Stimulated activated naive B cell treated with anti-CD40 and anti-IgM and Interleukin-4, amounts not matched to agents 10 μg/mL and 1 μg/mL and 100 μg/mL, for 72 hours (primary cell): Measurements from ENCODE around the gene OMP.
"Not testable (repeated sequence)": the region's sequence is repeated elsewhere in the genome, so short reads cannot be mapped to it uniquely, and the experiment has no call there.

Experiments used
- ATAC-seq, 2 donors: fragments of 150-1000 bp; cut with Tn5 transposase; replicated peaks; 2 replicates each; pipeline ENCODE4 v1.10.0; 2021; ENCODE audit warnings: moderate library complexity in 1 of 2
- DNase-seq: peaks from one replicate; pipeline ENCODE4 v3.0.0; 2021
- H3K27ac Mint-ChIP-seq: one replicate; pipeline ENCODE4 v1.8.0; 2022; ENCODE audit warnings: mild to moderate bottlenecking, mixed read lengths
- H3K27me3 Mint-ChIP-seq, 2 donors: one replicate each; pipeline ENCODE4 v1.8.0; 2022; ENCODE audit warnings: mixed read lengths in 2 of 2
- H3K36me3 Mint-ChIP-seq, 2 donors: one replicate each; pipeline ENCODE4 v1.8.0; 2022; ENCODE audit warnings: mixed read lengths in 2 of 2, mild to moderate bottlenecking in 1 of 2
- H3K4me1 Mint-ChIP-seq, 2 donors: one replicate each; pipeline ENCODE4 v1.8.0; 2022; ENCODE audit warnings: mixed read lengths in 2 of 2, mild to moderate bottlenecking in 1 of 2
- H3K4me3 Mint-ChIP-seq, 2 donors: one replicate each; pipeline ENCODE4 v1.8.0; 2022; ENCODE audit warnings: mild to moderate bottlenecking in 2 of 2, mixed read lengths in 2 of 2, moderate library complexity in 1 of 2
- H3K9me3 Mint-ChIP-seq, 2 donors: one replicate each; pipeline ENCODE4 v1.8.0; 2022; ENCODE audit warnings: mixed read lengths in 2 of 2, mild to moderate bottlenecking in 1 of 2

The OMP gene

DNA sequence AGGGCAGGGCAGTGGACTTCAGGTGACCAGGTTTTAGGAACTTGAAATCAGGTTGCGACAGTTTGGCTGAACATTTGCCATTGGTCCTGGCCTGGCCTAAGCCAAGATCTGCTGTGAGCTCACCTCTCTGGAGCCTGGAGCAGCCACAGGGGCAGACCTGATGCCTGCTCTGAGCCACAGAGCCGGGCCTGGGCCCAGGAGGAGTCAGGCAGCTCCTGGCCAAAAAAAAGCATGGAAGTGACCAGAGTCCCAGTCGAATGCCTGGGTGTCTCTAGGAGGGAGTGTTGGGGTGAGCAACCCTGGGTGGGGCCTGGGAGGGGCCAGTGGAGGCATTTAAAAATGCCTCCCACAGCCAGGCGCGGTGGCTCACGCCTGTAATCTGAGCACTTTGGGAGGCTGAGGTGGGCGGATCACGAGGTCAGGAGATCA, 6.0 kb upstream of the OMP start:
- Mint-ChIP-seq H3K27me3 (peaks cover 0 to 2% of the 10 kb centered on the region in 2 donors), H3K9me3 (peaks cover 0 to 1% of the 10 kb centered on the region in 2 donors)
- no peak for DNase-seq

GRCh38 chr11:77097180-77097579, 5.5 kb upstream of the OMP start:
- not testable (repeated sequence) for H3K27me3 Mint-ChIP-seq, H3K27ac Mint-ChIP-seq, H3K9me3 Mint-ChIP-seq, H3K4me3 Mint-ChIP-seq, DNase-seq, H3K4me1 Mint-ChIP-seq, H3K36me3 Mint-ChIP-seq, ATAC-seq

More for the DNA sequence above, 6.0 kb upstream of the OMP start:
- no peak for ATAC-seq
- no peaks in the 10 kb centered on the region for H3K4me1 Mint-ChIP-seq
- no peak overlapping the region for H3K27ac Mint-ChIP-seq
- H3K4me3 Mint-ChIP-seq = no peak overlapping the region
- H3K36me3 Mint-ChIP-seq = no peaks in the 10 kb centered on the region

DNA sequence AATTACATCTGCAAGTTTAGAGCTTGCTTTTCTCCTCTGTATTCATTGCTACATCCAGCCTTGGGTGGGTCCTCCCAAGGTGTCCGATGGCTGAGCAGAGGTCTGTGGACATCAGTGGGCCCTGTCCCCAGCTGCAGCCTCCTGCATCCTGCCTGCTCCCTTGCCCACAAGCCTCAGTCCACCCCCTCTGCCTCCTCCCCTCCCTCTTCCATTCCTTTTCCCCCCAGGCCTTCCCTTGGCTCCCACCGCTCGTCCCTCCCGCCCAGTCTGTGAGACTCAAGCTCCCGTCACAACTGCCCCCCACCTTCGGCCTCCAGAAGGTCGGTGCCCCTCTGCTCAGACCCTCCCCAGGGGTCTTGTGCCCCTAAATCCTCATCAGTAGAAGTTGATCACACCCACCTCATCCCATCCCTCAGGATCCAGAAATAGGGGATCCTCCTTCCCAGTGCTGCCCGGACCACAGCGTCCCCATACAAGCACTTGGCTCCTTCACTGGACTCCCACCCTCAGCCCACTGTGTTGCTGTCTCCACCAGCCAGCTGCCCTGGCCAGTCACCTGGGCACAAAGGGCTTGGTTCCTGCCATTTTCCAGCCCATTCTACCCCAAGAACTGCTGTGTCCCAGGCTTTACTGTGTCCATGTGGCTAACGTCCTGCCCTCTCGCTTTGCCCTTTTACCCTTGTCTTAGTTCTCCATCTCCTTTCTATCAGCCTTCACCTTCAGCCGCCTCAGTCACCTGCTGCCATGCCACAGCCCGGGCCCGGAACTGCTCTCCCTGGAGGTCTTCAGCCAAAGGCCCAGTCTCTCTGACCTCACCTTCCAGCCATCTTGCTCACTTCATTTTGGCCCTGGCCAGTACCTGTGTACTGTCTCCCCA, 2.2 kb upstream of the OMP start:
- H3K4me1 Mint-ChIP-seq = no peaks in the 10 kb centered on the region
- no peak for ATAC-seq

GRCh38 chr11:77101043-77101537, 1.6 kb upstream of the OMP start:
- ATAC-seq = peak; percentile 25 to 52
- Mint-ChIP-seq H3K27ac (no peak overlapping the region), H3K4me1 (no peaks in the 10 kb centered on the region), H3K9me3 (peaks cover 0 to 1% of the 10 kb centered on the region in 2 donors), H3K27me3 (peaks cover 0 to 9% of the 10 kb centered on the region in 2 donors), H3K4me3 (no peak overlapping the region), H3K36me3 (no peaks in the 10 kb centered on the region)
- DNase-seq = no peak

More for the DNA sequence above, 2.2 kb upstream of the OMP start:
- DNase-seq = no peak
- peaks cover 0 to 9% of the 10 kb centered on the region in 2 donors for H3K27me3 Mint-ChIP-seq
- no peaks in the 10 kb centered on the region for H3K36me3 Mint-ChIP-seq
- H3K4me3 Mint-ChIP-seq = no peak overlapping the region
- H3K27ac Mint-ChIP-seq = no peak overlapping the region
- H3K9me3 Mint-ChIP-seq = peaks cover 0 to 1% of the 10 kb centered on the region in 2 donors

DNA sequence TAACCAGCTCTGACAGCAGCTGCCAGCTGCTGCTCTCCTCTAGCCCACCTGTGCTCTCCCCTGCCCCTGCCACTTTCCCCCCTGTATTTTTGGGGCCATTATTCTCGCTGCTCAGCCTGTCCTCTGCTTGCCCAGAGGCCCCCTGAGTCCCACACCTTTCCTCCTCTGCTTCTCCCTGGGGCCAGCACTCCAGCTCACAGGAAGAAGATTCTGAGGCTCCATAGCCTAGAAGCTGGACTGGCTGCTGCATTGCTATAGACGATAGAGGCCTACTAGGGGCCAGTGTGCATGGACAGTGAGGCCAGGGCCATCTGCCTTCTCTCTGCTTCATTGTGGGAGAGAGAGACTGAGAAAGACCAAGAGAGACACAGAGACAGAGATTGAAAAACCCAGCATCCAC, 679 bp downstream of the OMP start:
- Mint-ChIP-seq H3K27ac (no peak overlapping the region), H3K27me3 (peaks cover 0 to 9% of the 10 kb centered on the region in 2 donors), H3K4me3 (no peak overlapping the region), H3K36me3 (no peaks in the 10 kb centered on the region), H3K9me3 (peaks cover 0 to 1% of the 10 kb centered on the region in 2 donors), H3K4me1 (no peaks in the 10 kb centered on the region)
- ATAC-seq (no peak), DNase-seq (no peak)

GRCh38 chr11:77104727-77105126, 2.1 kb downstream of the OMP start:
- Mint-ChIP-seq H3K36me3 (no peaks in the 10 kb centered on the region), H3K27ac (no peak overlapping the region), H3K4me1 (peaks cover 4 to 5% of the 10 kb centered on the region in 2 donors), H3K27me3 (peaks cover 0 to 9% of the 10 kb centered on the region in 2 donors), H3K4me3 (no peak overlapping the region), H3K9me3 (peaks cover 0 to 1% of the 10 kb centered on the region in 2 donors)
- ATAC-seq (peak in 1 of 2 donors; percentile 22), DNase-seq (no peak)

DNA sequence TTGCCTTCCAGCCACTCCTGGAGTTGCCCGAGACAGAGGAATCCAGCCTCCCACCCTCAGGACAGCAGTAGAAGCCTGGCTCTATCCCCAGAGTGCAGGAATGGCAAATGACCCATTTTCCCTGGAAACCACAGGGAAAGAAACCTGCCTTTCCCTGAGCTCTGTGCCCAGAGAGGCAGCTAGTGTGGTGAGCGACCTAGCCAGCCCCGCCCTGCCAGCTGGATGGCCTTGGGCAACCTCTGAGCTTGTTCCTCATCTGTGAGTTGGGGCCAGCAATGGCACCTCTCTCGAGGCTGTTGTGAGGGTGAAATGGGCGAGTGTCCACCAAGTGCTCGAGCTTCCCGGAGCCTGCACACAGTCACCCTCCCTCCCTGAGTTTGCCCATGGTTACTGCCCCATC, 3.7 kb downstream of the OMP start:
- H3K27me3 Mint-ChIP-seq = peaks cover 0 to 9% of the 10 kb centered on the region in 2 donors
- no peak overlapping the region for H3K27ac Mint-ChIP-seq
- no peak for ATAC-seq
- H3K9me3 Mint-ChIP-seq = no peaks in the 10 kb centered on the region
- H3K4me1 Mint-ChIP-seq = peaks cover 4 to 11% of the 10 kb centered on the region in 2 donors
- H3K36me3 Mint-ChIP-seq = no peaks in the 10 kb centered on the region
- H3K4me3 Mint-ChIP-seq = no peak overlapping the region
- no peak for DNase-seq

DNA sequence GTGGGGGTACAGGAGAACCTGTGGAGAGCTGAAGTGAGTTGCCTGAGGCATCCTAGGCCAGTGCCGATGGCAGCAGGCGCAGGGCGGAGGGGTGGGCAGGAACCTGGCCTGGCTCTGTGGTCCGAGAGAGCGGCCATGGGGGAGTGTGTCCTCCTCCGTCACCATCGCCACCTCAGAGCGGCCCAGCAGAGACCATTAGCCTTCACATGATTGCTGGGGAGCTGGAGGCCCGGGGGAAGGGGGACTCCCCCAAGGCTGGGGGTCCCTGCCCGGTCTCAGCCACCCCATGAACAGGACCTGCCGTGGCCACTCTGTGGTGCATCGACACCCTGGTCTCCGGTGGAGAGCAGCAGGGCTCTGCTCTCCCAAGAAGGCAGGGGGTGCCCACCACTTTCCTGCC, 4.1 kb downstream of the OMP start:
- no peak for DNase-seq
- no peak overlapping the region for H3K4me3 Mint-ChIP-seq

DNA sequence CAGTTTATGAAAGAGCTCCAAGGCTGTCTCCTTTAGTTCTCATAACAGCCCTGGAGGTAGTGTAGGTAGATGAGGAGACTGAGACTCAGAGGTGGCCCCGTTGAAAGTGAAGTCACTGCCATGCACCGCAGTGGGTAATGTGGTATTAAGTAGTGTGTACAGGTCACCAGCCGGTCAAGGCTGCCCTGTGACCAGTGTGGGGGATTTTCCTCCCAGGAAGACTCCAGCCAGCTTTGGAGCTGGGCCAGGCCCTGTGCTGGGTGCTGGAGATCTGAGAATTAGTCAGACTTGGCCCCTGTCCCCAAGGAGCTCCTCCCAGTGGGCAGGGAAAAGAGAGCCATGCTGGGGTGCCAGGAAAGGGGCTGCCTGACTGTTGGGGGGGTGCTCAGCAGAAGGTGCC, 5.3 kb downstream of the OMP start:
- no peaks in the 10 kb centered on the region for H3K36me3 Mint-ChIP-seq
- ATAC-seq (no peak), DNase-seq (no peak)
- peaks cover 4 to 11% of the 10 kb centered on the region in 2 donors for H3K4me1 Mint-ChIP-seq
- H3K9me3 Mint-ChIP-seq = no peaks in the 10 kb centered on the region
- H3K4me3 Mint-ChIP-seq = no peak overlapping the region
- no peaks in the 10 kb centered on the region for H3K27me3 Mint-ChIP-seq
- H3K27ac Mint-ChIP-seq = no peak overlapping the region

More for the DNA sequence above, 4.1 kb downstream of the OMP start:
- no peak overlapping the region for H3K27ac Mint-ChIP-seq
- H3K27me3 Mint-ChIP-seq = peaks cover 0 to 5% of the 10 kb centered on the region in 2 donors
- H3K36me3 Mint-ChIP-seq = no peaks in the 10 kb centered on the region
- no peaks in the 10 kb centered on the region for H3K9me3 Mint-ChIP-seq
- ATAC-seq = no peak
- peaks cover 4 to 11% of the 10 kb centered on the region in 2 donors for H3K4me1 Mint-ChIP-seq

GRCh38 chr11:77108436-77108835, 5.8 kb downstream of the OMP start:
- Mint-ChIP-seq H3K4me1 (peaks cover 8 to 11% of the 10 kb centered on the region in 2 donors), H3K9me3 (no peaks in the 10 kb centered on the region), H3K36me3 (no peaks in the 10 kb centered on the region), H3K4me3 (no peak overlapping the region), H3K27ac (no peak overlapping the region), H3K27me3 (no peaks in the 10 kb centered on the region)
- DNase-seq (no peak), ATAC-seq (no peak)

GRCh38 chr11:77109236-77110019, 6.8 kb downstream of the OMP start:
- Mint-ChIP-seq H3K27me3 (no peaks in the 10 kb centered on the region), H3K4me1 (peaks cover 8 to 11% of the 10 kb centered on the region in 2 donors), H3K9me3 (no peaks in the 10 kb centered on the region), H3K27ac (no peak overlapping the region), H3K36me3 (no peaks in the 10 kb centered on the region), H3K4me3 (no peak overlapping the region)
- ATAC-seq (no peak), DNase-seq (no peak)

- Mint-ChIP-seq H3K4me1 (peaks cover 8 to 11% of the 10 kb centered on the region in 2 donors), H3K36me3 (no peaks in the 10 kb centered on the region), H3K27ac (no peak overlapping the region), H3K27me3 (no peaks in the 10 kb centered on the region), H3K4me3 (no peak overlapping the region), H3K9me3 (no peaks in the 10 kb centered on the region)
- DNase-seq (no peak), ATAC-seq (no peak)
These were observed 8.2 kb downstream of the OMP start for GRCh38 chr11:77110836-77111235.

GRCh38 chr11:77111277-77111676, 8.6 kb downstream of the OMP start:
- Mint-ChIP-seq H3K4me1 (peaks cover 8 to 11% of the 10 kb centered on the region in 2 donors), H3K4me3 (no peak overlapping the region), H3K9me3 (no peaks in the 10 kb centered on the region), H3K27me3 (no peaks in the 10 kb centered on the region), H3K36me3 (no peaks in the 10 kb centered on the region), H3K27ac (no peak overlapping the region)
- no peak for ATAC-seq
- no peak for DNase-seq

GRCh38 chr11:77111946-77112345, 9.3 kb downstream of the OMP start:
- ATAC-seq (no peak), DNase-seq (no peak)
- H3K4me3 Mint-ChIP-seq = no peak overlapping the region
- H3K27me3 Mint-ChIP-seq = no peaks in the 10 kb centered on the region
- peaks cover 8 to 11% of the 10 kb centered on the region in 2 donors for H3K4me1 Mint-ChIP-seq
- no peaks in the 10 kb centered on the region for H3K9me3 Mint-ChIP-seq
- H3K27ac Mint-ChIP-seq = no peak overlapping the region
- no peaks in the 10 kb centered on the region for H3K36me3 Mint-ChIP-seq
